CD4-positive, alpha-beta T cell treated with Interleukin-1 beta for 1 hour (primary cell): ENCODE results near the gene LGR4.

ENCODE experiments used
- DNase-seq, 2 donors: peaks; one replicate each; pipeline ENCODE4 v3.0.0-alpha.2; 2020 to 2022

The LGR4 gene

DNA sequence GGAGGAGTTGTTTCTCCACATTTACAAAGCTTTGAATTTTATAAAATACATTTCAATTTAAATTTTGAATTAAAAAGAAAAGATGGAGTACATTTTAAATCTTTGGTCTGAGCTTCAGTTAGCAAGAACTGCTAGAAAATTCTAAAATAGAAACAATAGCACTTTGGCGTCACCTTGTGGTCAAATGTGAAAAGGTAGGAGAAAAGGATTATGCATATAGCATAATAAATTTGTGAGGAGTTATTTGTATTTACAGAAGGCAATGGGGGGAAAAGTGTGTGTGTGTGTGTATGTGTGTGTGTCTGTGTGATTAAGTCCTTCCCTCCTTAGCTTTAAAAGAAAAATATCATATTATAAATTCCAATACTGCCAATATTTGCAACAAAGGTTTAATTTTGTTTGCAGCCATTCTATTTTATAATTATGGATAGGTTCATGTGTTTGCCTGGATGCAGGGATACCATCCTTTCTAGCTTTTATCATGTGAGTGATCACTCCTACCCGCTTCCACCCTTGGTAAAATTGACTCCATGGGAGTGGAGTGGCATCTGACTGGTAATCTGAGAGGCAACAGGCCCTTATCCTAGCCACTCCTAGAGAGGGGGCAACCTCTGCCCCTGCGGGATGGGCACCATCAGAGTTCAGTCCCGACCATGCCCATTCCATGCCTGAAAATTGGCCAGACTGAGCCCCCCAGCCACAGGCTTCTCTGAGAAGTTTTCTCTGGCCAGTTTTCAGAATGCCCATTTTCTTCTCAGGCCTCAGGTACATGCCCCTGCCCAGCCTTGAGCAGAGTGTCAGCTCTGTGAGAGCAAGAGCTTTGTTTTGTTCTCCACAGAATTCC is 13.6 kb upstream of the LGR4 start:
- DNase-seq, result peak in 1 of 2 donors; percentile 64

DNA sequence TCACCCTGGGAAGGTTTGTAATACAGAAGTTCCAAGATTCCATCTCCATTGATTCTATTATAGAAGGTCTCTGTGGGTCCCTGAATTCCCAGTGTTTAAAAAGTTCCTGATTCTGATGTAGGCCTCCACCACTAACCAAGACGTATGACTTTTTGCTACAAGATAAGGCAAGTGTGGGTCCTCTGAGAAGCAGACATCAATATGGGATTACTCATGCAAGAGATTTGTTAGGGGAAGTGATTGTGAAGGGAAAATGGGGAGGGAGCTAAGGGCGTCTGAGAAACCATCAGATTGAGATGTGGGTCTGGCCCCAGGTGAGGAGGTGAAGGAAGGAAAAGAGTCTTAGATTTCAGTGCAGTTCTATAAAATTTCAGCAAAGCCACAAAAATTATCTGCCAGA is 10.2 kb upstream of the LGR4 start:
- no peak for DNase-seq

GRCh38 chr11:27481992-27482391 is 9.4 kb upstream of the LGR4 start:
- DNase-seq, result no peak

- DNase-seq, result no peak
These were observed 5.2 kb upstream of the LGR4 start for GRCh38 chr11:27477831-27478230.

DNA sequence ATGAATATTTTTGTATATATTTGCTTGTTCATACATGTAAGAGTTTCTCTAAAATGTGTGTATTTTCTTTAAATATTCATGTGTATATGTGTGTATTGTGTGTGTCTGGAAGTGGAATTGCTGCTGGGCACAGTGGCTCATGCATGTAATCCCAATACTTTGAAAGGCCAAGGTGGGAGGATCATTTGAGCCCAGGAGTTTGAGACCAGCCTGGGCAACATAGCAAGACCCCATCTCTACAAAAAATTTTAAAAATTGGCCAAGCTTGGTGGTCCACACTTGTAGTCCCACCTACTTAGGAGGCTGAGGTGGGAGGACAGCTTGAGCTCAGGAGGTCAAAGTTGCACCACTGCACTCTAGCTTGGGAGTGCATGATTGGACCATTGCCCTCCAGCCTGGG is 4.7 kb upstream of the LGR4 start:
- DNase-seq, result no peak

DNA sequence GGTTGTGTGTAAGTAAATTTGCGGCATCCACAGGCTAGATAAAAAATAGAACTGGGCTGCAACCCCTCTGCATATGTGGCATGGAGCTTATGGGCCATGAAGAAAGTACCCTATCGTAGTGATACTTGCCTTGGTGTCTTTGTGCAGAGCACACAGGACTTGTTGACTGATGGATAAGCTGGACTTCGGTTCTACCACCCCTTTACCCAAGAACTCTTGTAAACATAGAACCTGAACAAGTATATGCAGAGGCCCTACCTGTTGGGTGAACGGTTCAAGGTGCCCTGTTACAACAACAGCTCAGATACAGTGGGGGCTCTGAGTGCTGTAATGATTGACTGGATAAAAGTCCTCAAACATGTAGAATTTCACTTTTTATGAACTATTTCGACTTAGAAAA is 3.0 kb upstream of the LGR4 start:
- no peak for DNase-seq

DNA sequence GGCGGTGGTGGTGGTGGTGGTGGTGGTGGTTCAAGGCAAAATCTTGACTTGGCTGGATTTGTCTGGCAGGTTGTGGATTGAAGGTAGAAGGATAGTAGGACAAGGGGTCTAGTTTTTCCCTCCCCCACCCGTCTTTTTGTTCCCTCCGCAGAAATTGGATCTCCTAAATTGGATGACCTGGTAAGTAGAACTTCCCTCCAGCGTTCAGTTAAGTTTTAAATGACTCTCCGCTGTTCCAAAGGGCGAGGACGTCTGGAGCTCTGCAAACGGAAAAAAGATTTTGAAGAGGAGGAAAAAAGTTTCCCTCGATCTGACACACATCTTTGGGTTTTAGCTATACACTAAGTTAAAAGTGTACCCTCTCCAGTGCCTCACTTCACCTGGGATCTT is 422 bp upstream of the LGR4 start:
- DNase-seq, result no peak

GRCh38 chr11:27471589-27472397 is 797 bp downstream of the LGR4 start:
- DNase-seq, result peak; percentile 15 to 31

DNA sequence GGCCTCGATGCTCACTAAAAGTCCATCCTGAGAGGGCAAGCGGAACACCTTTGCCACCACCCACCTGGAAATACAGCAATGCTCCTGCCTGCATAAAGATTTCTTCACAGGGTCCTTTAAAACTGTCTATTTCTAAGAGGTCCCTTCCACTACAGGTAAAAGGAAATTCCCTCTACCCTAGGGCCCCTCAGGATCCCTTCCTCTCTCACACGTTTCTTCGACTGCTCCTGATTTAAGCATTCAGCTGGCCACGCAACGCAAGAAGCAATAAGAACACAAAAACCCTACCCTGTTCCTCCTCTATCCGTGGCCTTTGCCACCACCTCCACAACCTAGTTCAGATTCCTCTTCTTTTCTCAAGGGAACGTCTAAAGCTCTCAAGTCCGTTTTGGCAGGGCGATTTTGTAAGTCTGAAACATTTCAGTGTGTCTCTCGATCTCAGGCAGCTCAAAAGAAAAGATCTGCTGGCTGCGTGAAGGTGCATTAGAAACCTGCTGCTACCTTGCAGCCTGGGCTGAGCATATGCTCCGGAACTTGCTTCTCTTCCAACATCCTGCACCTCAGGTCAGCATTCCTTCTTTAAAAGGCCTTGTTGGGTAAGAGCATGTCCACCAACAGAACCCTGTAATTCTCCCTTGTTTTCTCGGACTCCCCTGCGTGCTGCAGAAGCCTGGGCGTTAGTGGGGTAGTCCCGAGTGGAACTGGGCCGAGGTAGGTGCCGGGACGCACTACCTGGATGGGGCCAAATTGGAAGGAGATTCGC is 1.6 kb downstream of the LGR4 start:
- DNase-seq, result no peak

DNA sequence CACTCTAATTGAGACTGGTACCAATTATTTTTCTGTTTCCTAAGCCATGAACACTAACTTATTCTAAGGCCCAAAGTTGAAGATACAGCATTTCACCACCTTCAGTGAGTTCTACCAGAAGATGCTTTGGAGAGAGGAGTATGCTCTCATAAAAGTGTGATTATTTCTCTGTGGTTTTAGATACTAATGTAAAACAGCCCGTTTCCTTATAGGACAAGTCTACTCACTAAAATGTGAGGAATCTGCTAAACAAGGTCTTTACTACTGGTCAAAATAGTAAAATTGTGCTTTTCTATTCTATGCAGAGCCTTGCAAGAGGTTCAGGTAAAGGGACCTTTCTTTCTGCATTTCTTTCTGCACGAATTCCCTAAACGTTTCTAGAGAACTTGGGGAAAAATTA is 2.4 kb downstream of the LGR4 start:
- DNase-seq, result no peak

- DNase-seq, result no peak
These were observed 3.4 kb downstream of the LGR4 start for GRCh38 chr11:27468995-27469695.

- DNase-seq, result no peak
These were observed 4.2 kb downstream of the LGR4 start for GRCh38 chr11:27468209-27468994.

DNA sequence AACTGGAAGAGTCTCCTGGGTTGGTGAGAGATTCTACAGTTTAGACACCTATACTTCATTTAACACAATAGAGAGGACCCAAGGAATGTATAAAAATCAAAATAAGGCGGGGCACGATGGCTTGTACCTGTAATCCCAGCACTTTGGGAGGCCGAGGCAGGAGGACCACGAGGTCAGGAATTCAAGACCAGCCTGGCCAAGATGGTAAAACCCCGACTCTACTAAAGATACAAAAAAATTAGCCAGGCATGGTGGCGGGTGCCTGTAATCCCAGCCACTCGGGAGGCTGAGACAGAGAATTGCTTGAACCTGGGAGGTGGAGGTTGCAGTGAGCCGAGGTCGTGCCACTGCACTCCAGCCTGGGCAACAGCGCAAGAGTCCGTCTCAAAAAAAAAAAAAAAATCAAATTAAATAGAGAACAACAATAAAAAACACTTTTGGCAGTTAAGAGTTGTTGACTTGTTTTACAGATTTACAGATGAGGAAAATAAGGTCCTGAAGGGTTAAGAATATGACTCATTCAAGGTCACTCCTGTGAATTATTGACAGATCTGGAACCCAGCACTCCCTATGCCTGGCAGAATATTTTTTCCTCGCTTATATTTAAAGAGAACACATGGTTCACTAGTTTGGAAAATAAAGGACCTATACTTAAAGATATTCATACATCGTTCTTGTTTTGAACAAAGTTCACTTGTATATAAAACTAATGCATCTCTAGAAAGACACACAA is 5.2 kb downstream of the LGR4 start:
- DNase-seq, result no peak

DNA sequence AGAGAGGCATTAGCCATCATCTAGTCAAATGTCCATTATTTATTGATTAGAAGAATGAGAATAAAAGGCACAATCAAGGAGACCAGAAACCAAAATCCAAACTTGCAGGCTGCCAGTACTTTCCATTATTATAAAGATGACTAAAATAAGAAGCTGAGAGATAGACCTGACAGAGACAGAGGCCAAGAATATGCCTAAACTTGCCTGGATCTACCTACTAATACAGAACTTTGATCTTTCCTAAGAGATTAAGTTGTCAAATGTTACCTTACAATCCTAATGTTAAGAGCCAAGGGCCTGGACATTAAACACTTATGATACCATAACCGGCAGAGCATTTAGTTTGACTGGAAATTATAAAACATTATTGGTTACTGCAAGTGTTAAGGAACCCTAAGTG is 6.2 kb downstream of the LGR4 start:
- DNase-seq, result no peak

DNA sequence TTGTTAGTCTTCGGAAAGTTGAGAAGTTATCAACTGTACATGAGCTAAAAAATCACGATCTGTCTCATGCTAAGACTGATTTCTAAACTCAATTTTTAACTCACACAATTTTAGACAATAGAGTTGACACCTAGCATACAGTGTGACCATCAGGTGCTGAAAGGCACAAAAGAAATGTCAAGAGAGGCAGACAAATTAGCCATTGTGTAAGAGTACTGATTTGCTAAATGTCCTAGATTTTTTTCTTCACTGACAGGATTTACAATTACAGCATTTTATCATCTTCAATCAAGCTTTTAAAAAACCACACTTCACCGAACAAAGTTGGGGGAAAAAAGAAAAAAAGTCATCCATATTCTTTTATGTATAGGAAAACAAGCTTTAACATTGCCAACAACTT is 7.0 kb downstream of the LGR4 start:
- DNase-seq, result no peak

DNA sequence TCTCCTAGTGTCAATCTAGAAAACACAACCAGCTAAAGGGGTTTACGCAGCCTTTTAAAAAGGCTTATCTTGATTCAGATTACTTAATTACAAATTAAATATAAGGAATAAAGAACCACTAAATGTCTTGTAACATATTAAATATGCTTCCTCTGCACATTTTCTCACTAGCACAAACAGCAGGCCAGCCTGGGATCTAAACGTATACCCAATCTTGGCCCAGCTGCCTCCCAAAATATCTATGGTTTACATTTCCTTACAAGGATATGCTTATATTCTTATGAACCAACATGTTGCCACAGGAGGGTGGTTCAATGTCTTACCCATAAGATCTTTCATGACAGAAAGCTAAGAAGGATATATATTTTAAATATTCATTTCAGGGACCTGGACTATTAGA is 7.7 kb downstream of the LGR4 start:
- no peak for DNase-seq

DNA sequence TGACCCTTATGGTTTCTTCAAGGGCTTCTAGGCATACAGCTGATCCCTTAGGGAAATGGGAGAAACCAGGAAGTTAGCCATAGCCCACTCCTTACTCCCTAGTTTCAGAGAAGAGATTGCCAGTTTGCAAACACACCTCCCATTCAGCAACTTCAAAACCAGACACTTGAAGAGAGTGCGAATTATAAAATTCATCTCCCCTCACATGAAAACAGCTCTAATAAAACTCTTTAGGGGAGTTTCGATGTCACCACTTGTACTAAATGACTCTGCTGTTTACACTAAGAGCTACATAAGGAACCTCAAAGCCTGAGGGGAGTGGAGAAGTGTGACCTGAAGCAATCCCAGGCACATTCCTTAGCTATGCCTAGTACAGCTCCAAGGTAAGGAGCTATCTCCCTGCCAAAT is 8.3 kb downstream of the LGR4 start:
- no peak for DNase-seq

- DNase-seq, result no peak
These were observed 10.0 kb downstream of the LGR4 start for GRCh38 chr11:27462543-27462942.

DNA sequence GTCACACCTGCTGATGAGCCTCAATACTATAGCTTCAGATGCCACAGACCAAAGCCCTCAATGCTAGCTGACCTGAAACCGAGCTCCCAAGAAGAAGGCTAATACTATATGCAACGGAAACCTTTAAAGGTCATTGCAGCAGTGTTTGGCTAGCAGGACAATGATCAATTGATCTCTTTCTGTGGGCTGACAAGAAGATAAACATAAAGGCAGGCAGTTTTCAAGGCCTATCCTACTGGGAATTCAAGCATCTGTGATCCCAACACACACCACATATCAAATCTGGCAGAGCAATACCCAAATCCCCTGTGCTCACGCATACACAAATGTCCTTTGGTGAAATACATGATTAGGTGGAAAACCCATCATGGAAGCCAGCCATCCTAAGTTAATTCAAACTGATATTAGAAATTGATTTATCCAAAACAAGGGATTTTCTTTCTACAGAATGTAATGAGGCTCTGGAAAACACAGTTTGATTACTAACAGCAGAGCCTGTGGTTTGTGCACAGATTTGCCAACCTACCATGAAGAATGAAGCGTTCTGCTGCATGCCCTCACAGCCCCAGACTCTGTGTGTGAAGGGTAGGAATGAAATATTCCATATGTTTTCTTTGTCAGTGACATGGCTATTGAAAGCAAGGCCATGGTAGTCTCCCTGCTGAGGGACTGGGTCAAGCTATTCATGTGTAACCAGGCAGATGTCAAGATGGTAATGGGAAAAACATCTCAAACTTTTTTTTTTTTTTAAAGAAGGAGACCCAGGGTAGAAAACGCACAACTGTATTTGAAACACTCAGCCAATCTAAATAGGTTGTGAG is 12.2 kb downstream of the LGR4 start:
- DNase-seq, result no peak

DNA sequence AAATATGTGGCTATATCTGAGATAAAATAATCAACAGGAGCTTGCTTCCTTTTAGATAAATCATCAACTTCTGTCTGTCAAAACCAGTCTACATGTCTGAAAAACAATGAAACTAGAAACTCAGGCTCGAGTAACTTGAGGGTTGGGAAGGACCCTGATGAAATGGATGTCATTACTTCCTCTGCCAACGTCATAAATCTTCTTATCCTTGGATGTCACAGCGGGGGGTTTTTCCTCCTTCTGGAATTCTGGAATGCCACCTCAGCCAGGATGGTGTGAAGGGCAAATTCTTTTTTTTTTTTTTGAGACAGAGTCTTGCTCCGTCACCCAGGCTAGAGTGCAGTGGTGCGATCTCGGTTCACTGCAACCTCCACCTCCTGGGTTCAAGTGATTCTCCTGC is 13.4 kb downstream of the LGR4 start:
- DNase-seq, result no peak
